LNCAP (cell line): ENCODE data around the gene RIOK3.

Source experiments
- CTCF ChIP-seq: fragments of 450-650 bp; IDR thresholded peaks from 2 replicates; pipeline ENCODE4 v1.5.1; 2017; ENCODE audit warnings: mild to moderate bottlenecking

Gene RIOK3, protein sequence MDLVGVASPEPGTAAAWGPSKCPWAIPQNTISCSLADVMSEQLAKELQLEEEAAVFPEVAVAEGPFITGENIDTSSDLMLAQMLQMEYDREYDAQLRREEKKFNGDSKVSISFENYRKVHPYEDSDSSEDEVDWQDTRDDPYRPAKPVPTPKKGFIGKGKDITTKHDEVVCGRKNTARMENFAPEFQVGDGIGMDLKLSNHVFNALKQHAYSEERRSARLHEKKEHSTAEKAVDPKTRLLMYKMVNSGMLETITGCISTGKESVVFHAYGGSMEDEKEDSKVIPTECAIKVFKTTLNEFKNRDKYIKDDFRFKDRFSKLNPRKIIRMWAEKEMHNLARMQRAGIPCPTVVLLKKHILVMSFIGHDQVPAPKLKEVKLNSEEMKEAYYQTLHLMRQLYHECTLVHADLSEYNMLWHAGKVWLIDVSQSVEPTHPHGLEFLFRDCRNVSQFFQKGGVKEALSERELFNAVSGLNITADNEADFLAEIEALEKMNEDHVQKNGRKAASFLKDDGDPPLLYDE

GRCh38 chr18:23452728-23453679, at the start of gene RIOK3:
Gene RIOK3 (plus strand): TSS chr18:23453287. CDS start chr18:23453440, 153 bp downstream.
- no peak for TF ChIP-seq CTCF

DNA sequence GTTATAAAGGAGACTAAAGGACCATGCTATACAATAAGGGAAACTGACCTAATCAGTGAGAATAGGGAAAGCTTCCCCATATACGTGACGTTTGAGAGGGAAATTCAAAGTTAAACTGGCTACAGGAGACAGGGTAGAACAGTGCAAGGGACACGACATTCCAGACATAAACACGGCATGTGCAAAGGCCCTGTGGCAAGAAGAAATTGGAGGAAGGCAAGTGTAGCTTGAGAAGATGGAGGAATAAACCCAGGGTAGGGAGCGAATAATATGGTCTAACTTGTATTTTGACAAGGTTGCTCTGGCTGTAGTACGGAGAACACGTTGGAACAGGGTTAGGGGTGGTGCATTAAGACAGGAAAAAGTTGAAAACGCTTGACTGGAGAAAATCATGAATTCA, 49.8 kb upstream of the RIOK3 start:
- no peak for TF ChIP-seq CTCF

DNA sequence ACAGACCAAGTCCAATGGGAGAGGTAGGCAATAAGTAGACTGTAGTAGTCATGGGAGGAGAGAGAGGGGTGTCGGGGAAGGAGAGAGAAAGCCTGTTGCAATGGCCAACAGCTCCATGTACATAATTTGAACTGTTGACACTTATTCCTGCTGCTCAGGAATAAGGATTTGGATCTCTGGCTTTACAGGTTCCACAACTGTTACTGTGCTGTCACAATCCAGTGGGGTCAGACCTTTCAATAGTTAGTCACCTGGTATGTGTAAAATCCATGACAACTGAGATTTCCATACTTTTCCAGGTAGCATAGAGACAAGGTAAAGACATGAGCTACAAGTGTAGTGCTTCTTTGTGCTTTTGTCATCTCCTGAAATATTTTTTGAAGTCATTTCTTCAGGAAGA, 47.5 kb upstream of the RIOK3 start:
- no peak for TF ChIP-seq CTCF

DNA sequence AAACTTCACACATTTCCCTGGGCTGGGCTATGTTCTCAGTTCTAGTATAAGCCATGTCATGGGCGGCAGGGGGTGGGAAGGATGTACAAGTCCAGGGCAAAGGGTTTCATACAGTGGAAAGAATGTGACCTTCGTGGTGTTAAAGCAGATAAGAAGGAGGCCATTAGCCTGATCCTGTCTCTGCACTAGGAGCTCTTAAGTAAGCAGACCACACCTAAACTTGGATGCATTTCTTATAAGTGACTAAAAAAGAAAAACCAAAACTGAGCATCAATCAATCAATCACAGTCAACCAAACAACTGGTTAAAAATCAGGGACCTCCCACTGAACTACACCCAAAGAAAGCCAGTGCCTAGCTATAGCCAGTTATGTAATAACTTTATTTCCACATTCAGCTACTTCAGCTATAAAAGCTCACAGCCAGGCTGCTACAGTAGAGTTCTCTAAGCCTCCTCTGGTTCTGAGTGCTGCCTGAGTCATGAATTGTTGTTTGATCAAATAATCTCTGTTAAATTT, 46.8 kb upstream of the RIOK3 start:
- no peak for TF ChIP-seq CTCF

- no peak for TF ChIP-seq CTCF
These were observed 40.6 kb upstream of the RIOK3 start for GRCh38 chr18:23412351-23412964.

DNA sequence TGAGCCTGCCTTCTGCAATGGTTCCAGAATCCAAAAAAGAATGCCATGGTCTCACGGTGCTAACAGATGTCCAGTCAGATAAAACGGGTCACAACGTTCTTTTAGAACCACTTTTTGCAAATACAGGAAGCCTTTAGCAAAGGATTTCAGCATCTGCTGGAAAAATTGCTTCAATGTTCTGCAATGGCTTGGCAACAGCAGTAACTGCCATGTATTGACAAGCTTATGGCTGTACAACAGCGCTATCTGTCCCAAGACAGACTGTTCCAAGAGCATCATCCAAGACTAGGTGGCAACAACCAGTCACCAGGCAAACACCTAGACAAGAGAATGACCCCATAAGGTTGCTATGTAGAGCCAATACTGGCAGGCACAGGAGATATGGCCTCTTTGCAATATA, 37.6 kb upstream of the RIOK3 start:
- no peak for TF ChIP-seq CTCF

DNA sequence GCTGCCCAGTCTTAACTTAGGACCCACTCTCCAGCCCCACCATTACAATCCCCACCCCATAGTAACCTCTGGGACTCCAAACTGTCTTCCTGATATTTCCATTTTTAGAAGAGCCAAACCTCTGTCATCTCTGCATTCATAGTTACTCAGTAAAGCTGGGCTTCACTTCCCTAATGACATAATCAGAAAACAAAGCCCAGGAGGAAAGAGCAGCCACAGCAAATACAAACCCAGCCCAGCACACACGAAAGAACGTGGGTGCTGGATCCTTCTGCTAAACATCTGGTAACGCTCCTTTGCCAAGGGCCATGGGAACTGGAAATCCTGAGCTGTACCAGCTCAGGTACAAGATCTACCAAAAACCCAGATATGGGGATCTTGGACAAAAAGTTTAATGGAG, 36.8 kb upstream of the RIOK3 start:
- no peak for TF ChIP-seq CTCF
